IPS-18c (cell line): ENCODE measurements around the gene SPEN.
"Not testable (repeated sequence)": the region's sequence is repeated elsewhere in the genome, so short reads cannot be mapped to it uniquely, and the experiment has no call there.

ENCODE experiments used
- H3K4me3 ChIP-seq: 2 replicates; pipeline ENCODE4 v1.7.0; 2013; ENCODE audit warnings: low read depth, mild to moderate bottlenecking, low read length, moderate library complexity; ENCODE audit not compliant: insufficient read depth
- H3K9me3 ChIP-seq: one replicate; pipeline ENCODE4 v1.6.1; 2013; ENCODE audit warnings: mild to moderate bottlenecking, low read length, moderate library complexity; ENCODE audit not compliant: control insufficient read depth, insufficient read depth

SPEN gene

DNA sequence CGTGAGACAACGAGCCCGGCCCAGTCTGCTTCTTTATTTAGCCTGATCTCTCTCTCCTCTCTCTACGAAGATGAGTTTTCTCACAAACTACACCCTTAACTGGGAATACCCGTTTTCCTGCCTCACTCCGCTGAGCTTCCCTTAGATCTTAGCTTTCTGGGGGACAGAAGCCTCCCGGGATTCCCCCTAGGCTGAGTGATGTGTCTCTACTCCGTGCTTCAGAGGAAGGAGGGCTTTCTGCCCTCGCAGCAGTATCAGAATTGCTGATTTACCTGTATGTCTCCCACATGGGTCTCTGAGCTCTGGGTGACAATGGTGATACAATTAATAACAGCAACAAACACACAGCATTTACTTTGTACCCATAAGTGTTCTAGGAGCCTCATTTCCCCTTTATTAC is 127.3 kb downstream of the SPEN start:
- Histone ChIP-seq H3K9me3 (no peaks in the 10 kb centered on the region), H3K4me3 (peak overlapping the region; percentile 77)

DNA sequence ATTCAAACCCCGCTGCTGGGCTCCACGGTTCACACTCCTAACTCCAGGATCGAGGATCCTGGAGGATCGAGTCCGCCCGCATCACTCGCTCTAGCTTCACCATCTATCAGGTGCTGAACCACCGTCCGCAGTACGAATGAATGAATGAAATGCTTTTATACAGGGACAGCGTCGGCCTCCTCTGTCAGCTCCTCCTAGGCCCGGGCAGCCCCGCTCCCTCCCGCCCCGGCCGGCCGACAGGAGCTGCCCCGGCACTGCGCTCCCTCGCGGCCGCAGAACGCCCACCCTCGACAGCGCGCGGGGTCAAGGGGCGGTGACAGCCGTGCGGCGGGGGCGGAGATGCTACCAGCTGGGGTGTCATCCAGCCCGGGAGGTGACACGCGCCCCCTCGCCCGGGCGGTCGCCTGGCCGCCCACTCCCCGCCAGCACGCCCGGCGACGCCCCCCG is 127.9 kb downstream of the SPEN start:
- H3K9me3 ChIP-seq: no peaks in the 10 kb centered on the region
- H3K4me3 ChIP-seq: peak overlapping the region; percentile 77

DNA sequence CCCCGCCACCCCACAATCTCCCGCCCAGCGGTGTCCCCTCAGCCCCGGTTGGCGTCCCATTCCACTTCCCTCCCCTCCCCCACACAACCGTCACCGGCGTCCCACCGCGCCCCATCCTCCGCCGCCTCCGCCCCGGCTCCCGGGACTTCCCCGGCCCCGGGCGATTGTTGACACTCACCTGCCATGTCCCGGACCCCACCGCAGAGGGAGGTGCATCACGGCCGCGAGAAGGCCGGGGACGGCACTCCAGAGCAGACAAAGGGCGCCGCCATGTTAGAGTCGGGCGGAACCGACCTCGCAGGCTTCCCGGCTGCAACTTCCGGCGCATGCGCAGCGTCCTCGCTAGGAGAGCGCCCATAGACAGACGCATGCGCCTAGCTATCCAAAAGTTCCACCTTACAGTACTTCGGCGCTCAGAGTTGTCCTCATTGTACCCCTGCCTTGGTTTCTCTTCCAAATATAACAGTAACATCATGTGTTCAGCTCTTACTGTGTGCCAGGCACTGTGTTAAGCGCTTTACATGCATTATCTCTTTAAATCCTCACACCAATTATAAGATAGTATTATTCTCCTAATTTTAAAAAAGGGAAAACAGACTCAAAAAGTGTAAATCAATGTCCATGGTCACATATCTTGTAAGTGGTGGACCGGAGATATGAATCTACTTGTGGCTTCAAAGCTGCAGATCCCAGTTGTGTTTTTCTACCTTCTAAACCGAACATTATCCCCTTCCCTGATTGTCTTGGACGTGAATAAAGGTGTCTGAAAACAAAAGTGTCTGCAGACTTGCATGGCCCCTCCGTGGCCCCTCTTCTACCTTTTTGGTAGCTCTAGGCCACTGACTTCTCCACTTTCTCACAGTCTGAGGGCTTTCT is 128.5 kb downstream of the SPEN start, which contains the start of gene ZBTB17:
ZBTB17 (minus strand) TSS at position 297 of the 876 bp plus-strand sequence. CDS start 27,606 bp downstream, outside the sequence.
- H3K4me3 ChIP-seq: peak within 1 kb of the TSS; percentile 77
- no peaks in the 10 kb centered on the region for H3K9me3 ChIP-seq

DNA sequence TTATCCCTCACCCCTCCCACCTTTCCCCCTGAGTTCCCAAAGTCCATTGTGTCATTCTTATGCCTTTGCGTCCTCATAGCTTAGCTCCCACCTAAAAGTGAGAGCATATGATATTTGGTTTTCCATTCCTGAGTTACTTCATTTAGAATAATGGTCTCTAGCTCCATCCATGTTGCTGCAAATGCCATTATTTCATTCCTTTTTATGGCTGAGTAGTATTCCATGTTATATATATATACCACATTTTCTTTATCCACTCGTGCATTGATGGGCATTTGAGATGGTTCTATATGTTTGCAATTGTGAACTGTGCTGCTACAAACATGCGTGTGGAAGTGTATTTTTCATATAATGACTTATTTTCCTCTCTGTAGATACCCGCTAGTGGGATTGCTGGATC is 130.4 kb downstream of the SPEN start:
- not testable (repeated sequence) for H3K9me3 ChIP-seq, H3K4me3 ChIP-seq

DNA sequence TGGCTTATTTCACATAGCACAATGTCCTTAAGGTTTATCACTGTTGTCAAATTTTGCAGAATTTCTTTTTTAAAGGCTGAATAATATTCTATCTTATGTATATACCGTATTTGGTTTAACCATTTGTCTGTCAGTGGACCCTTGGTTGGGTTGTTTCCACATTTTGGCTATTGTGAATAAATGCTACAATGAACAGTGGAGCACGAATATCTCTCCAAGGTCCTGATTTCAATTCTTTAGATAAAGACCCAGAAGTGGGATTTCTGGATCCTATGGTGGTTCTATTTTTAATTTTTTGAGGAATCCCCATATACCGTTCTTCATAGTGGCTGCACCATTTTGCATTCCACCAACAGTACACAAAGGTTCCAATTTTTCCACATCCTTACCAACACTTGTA is 134.2 kb downstream of the SPEN start:
- no peaks in the 10 kb centered on the region for H3K9me3 ChIP-seq
- no peak overlapping the region for H3K4me3 ChIP-seq

DNA sequence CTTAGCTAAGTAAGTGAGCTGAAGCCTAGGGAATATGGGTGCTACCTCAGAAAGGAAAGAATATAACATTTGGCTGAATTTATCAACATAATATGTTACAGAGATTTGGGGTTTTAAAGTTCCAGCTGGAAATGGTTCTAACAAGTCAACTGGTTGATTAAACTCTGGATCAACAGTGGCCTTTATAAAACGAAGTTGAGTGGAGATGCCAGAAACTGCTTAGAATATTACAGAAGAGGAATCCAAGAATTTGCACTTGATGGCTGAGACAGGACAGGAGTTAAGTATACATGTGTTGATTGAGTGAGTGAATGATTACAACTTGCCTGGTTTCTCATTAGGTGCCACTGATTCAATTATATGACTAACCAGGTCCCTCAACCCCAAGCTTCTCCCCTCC is 135.8 kb downstream of the SPEN start:
- H3K4me3 ChIP-seq: no peak overlapping the region
- no peaks in the 10 kb centered on the region for H3K9me3 ChIP-seq

DNA sequence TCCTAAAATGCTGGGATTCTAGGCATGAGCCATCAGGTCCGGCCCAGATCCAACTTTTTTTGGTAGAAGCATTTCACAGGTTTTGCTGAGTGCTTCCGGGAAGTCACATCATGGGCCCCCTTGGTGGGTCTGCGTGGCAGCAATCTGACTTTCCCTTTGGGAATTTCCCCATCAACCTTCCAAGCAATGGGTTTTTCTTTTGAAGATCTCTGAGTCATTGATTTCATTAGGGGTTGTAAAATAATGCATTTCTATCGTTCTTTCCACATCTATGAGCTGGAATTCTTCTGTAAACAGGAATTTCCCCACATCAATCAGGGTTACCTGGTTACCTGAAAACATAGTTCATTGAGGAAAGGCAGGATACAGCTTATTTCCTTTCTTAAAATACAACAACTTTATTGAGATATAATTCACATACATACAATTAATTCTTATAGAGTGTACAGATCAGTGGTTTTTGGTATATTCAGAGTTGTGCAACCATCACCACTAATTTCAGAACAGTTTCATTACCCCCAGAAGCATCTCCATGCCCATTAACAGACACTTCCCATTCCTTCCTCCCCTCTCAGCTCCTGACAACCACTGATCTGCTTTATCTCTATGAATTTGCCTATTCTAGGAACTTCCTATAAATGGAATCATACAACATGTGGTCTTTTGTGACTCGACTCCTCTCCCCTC is 138.2 kb downstream of the SPEN start:
- no peak overlapping the region for H3K4me3 ChIP-seq
- peaks cover 2% of the 10 kb centered on the region for H3K9me3 ChIP-seq

DNA sequence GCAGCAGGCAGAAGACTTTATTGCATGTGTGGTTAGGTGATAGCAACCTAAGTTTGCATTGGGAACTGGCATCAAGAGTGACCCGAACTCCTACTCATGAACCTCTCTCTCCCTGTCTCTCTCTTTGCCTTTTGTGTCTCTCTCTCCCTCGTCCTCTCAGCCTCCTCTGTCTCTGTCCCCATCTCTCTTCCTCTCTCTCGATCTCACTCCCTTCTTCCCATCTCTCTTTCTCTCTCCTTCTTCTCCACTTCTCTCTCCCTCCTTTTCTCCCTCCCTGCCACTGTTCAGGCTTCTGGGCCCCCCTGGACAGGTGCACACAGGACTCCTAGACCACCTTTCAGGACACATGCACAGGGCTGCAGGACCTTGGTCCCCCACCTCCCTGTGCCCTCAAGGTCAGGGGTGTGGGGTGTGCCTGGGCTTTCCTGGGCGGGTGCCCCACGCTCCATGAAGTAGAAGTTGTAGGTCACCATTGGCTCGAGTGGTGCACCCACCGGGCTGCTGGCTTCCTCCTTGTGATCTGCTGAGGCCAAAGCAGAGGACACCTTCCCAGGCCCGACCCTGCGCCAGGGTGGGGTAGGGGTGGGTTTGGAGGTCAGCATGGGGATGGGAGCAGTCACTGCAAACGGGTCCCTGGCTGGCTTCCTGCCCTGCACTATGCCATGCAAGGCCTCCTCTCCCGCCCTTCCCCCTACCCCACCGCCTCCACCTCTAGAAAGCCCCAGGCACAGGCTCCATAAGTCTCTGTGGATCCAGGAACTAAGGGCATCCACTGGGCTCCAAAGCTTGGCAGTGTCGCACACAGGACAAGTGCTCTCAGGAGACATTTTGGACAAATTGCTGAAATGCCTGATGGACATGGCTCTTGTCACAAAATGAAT is 141.6 kb downstream of the SPEN start:
- peaks cover 2% of the 10 kb centered on the region for H3K9me3 ChIP-seq

DNA sequence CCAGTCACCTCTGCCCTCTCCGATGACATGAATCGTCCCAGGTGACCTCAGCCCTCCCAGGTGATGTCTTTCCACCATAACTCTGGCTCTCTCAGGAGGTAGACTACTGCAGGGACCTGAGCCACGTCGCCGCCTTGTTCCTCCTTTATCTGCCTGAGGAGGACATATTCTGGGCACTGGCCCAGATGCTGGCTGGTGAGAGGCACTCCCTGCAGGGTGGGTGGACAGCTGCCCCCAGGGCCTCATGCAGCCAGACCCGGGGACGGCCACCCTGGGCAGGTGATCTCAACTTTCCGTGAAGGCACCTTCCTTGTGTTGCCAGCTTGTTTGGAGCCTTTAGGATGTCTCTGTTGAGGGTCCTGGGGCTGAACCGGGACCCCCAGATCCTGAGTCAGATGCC is 142.3 kb downstream of the SPEN start:
- Histone ChIP-seq H3K9me3 (peaks cover 2% of the 10 kb centered on the region), H3K4me3 (no peak overlapping the region)

More for the DNA sequence above, 141.6 kb downstream of the SPEN start:
- no peak overlapping the region for H3K4me3 ChIP-seq
